ENCODE measurements around the gene DNAH17. TPM values are rescaled to one million over a fixed set of nuclear protein-coding genes. Genes with fewer than 3 reads are reported as not detected.

Gene DNAH17
- total RNA-seq, 2 donors from 2014 or later, result 0.04 TPM; not detected in 1

DNA sequence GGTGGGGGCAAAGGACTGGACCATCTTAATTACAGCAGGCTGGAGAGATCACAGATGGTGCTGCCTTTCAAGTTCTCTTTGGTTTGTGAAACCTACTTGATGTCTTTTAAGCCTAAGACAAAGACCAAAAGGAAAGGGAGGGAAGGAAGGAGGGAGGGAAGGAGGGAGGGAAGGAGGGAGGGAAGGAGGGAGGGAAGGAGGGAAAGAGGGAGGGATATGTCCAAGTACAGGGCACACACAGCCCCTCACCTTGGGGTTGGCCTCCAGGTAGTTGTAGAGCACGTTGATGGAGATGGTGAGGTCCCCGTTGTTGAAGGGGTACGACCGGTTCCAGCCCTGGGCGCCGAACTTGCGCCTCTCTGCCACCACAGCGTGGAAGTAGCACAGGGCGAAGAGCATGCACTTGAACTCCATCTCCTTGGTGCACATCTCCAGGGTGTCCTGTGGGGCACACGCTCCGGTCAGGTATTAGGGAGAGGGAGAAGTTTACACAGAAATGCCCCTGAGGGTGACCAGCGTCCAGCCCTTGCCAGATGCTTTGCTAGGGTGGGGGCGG, 143.3 kb downstream of the DNAH17 start:
- H3K36me3 ChIP-seq, result no peaks in the 10 kb centered on the region
- H3K27me3 ChIP-seq, result no peaks in the 10 kb centered on the region
- TF ChIP-seq, protein P1, sequence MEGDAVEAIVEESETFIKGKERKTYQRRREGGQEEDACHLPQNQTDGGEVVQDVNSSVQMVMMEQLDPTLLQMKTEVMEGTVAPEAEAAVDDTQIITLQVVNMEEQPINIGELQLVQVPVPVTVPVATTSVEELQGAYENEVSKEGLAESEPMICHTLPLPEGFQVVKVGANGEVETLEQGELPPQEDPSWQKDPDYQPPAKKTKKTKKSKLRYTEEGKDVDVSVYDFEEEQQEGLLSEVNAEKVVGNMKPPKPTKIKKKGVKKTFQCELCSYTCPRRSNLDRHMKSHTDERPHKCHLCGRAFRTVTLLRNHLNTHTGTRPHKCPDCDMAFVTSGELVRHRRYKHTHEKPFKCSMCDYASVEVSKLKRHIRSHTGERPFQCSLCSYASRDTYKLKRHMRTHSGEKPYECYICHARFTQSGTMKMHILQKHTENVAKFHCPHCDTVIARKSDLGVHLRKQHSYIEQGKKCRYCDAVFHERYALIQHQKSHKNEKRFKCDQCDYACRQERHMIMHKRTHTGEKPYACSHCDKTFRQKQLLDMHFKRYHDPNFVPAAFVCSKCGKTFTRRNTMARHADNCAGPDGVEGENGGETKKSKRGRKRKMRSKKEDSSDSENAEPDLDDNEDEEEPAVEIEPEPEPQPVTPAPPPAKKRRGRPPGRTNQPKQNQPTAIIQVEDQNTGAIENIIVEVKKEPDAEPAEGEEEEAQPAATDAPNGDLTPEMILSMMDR (IDR thresholded peaks at IDR 0.05), result no peak
- H3K27ac ChIP-seq, result no peak overlapping the region
- H3K9me3 ChIP-seq, result no peaks in the 10 kb centered on the region
- no peaks in the 10 kb centered on the region for H3K4me1 ChIP-seq
- DNase-seq (ENCODE audit: low spot score), result no peak
- no peak overlapping the region for H3K4me3 ChIP-seq

DNA sequence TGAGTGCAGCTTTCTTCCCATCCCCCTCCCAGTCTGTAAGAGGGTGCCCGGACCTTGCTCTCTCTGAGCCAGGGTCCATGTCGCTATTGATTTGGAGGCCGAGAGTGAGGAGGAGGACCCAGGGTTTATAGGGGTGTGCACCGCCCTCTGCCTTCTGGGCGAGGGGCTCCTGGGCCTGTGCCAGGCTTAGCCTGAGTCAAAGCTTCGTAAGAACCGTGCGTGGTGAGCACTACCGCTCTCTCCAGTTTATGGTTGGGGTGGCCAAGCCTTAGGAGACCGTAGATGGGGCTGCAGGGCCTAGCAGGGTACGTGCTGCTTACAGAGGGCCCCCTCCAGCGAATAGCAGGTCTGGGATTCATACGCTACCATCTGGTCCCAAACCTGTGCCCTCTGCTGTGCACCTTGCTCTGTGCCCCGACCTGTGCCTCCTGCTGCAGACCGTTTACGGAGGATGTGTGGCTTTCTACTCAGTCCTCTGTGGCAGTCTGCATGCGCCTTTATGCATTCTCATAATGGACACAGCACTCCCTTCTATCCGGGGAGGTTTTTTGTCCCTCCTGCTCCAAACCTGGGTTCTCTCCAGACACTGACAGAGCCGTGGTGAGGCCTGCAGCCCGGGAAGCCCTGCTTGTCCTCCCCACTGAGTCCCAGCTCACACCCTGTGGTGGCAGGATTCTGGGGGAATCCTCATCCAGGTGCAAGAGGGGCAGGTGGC, 144.0 kb downstream of the DNAH17 start:
- TF ChIP-seq, protein P1 (IDR thresholded peaks at IDR 0.05), result no peak
- no peak overlapping the region for H3K27ac ChIP-seq
- no peak overlapping the region for H3K4me3 ChIP-seq
- no peak for DNase-seq (ENCODE audit: low spot score)
- H3K9me3 ChIP-seq, result no peaks in the 10 kb centered on the region
- no peaks in the 10 kb centered on the region for H3K27me3 ChIP-seq
- no peaks in the 10 kb centered on the region for H3K36me3 ChIP-seq
- H3K4me1 ChIP-seq, result no peaks in the 10 kb centered on the region

DNA sequence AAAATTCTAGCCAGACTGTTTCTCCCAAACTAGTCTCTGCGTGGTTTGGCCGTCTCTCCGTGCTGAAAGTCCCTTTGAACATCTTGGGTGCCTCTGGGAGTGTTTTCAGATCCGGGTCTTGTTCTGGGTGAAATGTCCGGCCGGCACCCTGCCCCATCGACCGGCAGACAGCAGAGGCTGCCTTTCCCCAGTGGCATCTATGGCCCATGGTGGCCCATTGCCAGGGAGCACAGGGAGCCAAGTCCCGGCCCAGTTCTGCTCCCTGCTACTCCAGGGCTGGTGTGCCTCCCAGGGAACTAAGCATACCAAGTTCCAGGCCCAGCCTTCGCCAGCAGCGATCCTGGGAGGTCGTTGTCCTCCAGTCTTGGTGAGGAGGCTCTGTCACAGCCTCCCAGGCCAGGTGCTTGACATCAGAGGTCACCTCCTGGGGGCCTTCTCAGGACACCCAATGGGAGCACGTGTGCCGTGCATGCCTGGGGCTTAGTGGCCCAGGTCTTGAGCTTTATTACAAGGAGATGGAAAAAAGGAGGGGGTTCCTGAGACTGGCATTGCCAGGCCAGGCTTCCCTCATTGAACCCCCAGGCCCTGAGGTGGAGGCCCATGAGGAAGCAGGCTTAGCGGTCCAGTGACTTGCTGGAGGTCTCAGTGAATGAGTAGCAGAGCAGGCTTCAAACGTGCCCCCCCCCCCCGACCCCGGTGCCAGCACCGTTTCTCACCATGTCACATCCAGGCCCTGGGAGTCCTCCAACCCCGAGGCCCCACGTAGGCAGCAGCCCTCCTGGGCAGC, 144.8 kb downstream of the DNAH17 start:
- no peak for DNase-seq (ENCODE audit: low spot score)
- H3K27me3 ChIP-seq, result no peaks in the 10 kb centered on the region
- no peak overlapping the region for H3K27ac ChIP-seq
- TF ChIP-seq, protein P1 (IDR thresholded peaks at IDR 0.05), result no peak
- no peaks in the 10 kb centered on the region for H3K36me3 ChIP-seq
- no peaks in the 10 kb centered on the region for H3K9me3 ChIP-seq
- no peak overlapping the region for H3K4me3 ChIP-seq
- H3K4me1 ChIP-seq, result no peaks in the 10 kb centered on the region

DNA sequence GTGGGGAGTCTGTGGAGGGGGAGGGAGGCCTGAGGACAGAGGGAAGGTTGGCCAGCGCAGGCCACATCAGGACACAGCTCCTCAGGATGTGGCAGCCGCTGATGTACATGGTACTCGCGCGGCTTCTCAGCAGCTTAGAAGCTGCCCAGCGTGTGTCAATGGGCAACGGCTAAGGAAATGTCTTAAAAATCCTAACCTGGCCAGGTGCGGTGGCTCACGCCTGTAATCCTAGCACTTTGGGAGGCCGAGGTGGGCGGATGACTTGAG, 145.6 kb downstream of the DNAH17 start:
- H3K36me3 ChIP-seq, result peaks cover 4% of the 10 kb centered on the region
- no peaks in the 10 kb centered on the region for H3K9me3 ChIP-seq
- no peak overlapping the region for H3K4me3 ChIP-seq
- no peak overlapping the region for H3K27ac ChIP-seq
- no peaks in the 10 kb centered on the region for H3K27me3 ChIP-seq
- TF ChIP-seq, protein P1 (IDR thresholded peaks at IDR 0.05), result no peak
- H3K4me1 ChIP-seq, result no peaks in the 10 kb centered on the region
- DNase-seq (ENCODE audit: low spot score), result no peak

DNA sequence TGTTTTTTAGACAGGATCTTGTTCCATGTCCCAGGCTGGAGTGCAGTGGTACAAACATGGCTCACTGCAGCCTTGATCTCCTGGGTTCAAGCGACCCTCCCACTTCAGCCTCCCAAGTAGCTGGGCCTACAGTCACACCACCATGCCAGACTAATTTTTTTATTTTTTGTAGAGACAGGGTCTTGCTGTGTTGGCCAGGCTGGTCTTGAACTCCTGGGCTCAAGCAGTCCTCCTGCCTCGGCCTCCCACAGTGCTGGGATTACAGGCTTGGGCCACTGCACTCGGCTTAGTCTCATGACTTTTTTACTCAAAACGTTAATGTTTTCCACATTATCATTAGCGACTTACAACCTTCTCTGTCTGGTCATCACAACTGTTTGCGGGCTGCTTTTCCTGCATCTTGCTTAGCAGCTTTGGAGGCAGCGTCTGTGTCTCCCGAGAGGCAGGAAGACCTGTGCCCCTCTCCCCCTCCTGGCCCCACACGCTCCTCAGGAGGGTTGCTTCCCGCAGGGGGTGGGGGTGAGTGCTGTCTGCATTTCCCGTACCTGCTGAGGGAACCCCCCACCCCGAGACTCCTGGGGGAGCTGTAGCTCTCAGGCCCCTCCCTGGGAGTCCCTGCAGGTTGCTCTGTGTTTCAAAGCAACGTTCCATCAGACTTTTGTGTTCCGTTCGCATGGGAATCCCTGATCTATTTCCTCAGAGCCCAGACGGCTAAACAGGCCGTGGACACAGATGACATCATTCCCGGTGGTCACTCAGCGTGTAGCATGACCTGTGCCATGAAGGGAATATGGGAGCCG, 146.1 kb downstream of the DNAH17 start:
- no peak for DNase-seq (ENCODE audit: low spot score)
- H3K27me3 ChIP-seq, result no peaks in the 10 kb centered on the region

More for the DNA sequence above, 146.1 kb downstream of the DNAH17 start:
- Histone ChIP-seq H3K4me3 (no peak overlapping the region), H3K4me1 (no peaks in the 10 kb centered on the region), H3K36me3 (peaks cover 5% of the 10 kb centered on the region), H3K27ac (no peak overlapping the region), H3K9me3 (no peaks in the 10 kb centered on the region)
- TF ChIP-seq, protein P1 (IDR thresholded peaks at IDR 0.05), result no peak

All from right atrium auricular region (tissue), 2 donors.